ENCODE results near the gene GRIN3B.

DNA sequence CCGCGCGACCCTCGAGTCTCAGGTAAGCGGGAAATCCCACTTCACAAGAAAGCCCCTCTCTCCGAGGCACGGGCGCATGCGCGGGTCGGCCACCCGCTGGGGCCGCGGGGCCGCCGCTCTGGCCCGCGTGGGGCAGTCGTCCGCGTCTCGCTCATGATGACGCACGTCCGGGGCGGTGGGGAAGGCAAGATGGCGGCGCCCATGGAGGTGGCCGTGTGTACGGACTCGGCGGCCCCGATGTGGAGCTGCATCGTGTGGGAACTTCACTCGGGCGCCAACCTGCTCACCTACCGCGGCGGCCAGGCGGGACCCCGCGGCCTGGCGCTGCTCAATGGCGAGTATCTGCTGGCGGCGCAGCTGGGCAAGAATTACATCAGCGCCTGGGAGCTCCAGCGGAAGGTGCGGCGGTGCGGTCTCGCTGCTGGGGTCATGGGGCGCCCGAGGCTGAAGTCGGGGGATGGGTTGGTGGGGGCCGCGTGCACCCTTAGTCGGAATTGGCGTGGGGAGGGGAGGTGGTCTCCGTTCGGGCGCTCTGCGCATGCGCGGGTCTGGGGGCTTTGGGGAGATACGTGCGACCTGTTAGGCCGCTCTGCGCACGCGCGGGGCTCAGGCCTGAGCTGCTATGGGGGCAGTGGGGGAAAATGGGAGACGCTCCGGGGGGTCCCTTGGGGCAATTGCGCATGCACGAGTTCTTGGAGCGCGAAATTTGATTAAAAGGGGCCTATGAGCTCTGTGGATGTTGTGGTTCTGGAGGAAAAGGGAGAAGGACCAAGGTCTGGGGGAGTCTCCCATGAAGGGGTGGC lies 15.9 kb upstream of the GRIN3B start, which contains the start of gene WDR18:
- TF ChIP-seq, protein P1, sequence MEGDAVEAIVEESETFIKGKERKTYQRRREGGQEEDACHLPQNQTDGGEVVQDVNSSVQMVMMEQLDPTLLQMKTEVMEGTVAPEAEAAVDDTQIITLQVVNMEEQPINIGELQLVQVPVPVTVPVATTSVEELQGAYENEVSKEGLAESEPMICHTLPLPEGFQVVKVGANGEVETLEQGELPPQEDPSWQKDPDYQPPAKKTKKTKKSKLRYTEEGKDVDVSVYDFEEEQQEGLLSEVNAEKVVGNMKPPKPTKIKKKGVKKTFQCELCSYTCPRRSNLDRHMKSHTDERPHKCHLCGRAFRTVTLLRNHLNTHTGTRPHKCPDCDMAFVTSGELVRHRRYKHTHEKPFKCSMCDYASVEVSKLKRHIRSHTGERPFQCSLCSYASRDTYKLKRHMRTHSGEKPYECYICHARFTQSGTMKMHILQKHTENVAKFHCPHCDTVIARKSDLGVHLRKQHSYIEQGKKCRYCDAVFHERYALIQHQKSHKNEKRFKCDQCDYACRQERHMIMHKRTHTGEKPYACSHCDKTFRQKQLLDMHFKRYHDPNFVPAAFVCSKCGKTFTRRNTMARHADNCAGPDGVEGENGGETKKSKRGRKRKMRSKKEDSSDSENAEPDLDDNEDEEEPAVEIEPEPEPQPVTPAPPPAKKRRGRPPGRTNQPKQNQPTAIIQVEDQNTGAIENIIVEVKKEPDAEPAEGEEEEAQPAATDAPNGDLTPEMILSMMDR (IDR thresholded peaks at IDR 0.05; ENCODE audit: insufficient read depth, low read length) = no peak
- TF ChIP-seq POLR2AphosphoS5 (IDR thresholded peaks at IDR 0.05; ENCODE audit: low read depth) = peak; percentile 64; the same call in 1 of the 2 replicates
